Activated T-helper 2 cell treated with anti-CD3 and anti-CD28 coated beads, Interferon-gamma antibody, Interleukin-2, Interleukin-4, amounts not matched to agents 10 μg/mL and 5 μg/mL and 100 μg/mL, durations not matched to agents 14 hours and 24 hours and 36 hours (primary cell): Measurements from ENCODE around the gene CLN6. TPM values are rescaled to one million over a fixed set of nuclear protein-coding genes. Genes with fewer than 3 reads are reported as not detected.
"Not testable (repeated sequence)": the region's sequence is repeated elsewhere in the genome, so short reads cannot be mapped to it uniquely, and the experiment has no call there.

ENCODE experiments used
- DNase-seq: peaks from one replicate; pipeline ENCODE4 v3.0.0; 2021; ENCODE audit warnings: low spot score
- H3K27ac Mint-ChIP-seq: one replicate; pipeline ENCODE4 v1.8.0; 2021; ENCODE audit warnings: mixed read lengths
- H3K27me3 Mint-ChIP-seq: one replicate; pipeline ENCODE4 v1.8.0; 2021; ENCODE audit warnings: low read depth, mixed read lengths
- H3K36me3 Mint-ChIP-seq: one replicate; pipeline ENCODE4 v1.8.0; 2021; ENCODE audit warnings: low read depth, mixed read lengths
- H3K4me1 Mint-ChIP-seq: one replicate; pipeline ENCODE4 v1.8.0; 2021; ENCODE audit warnings: low read depth, mixed read lengths
- H3K4me3 Mint-ChIP-seq: one replicate; pipeline ENCODE4 v1.8.0; 2021; ENCODE audit warnings: low read depth, mild to moderate bottlenecking, moderate library complexity, mixed read lengths
- H3K9me3 Mint-ChIP-seq: one replicate; pipeline ENCODE4 v1.8.0; 2021; ENCODE audit warnings: mixed read lengths
- intact Hi-C: fragments of 100-400 bp; cut with micrococcal nuclease; formaldehyde crosslinking; loops from one replicate; pipeline ENCODE4 v1.15.1; 2023
- total RNA-seq: library from RNA; stranded (reverse); gene quantifications from 2 replicates; pipeline ENCODE4 v1.2.3, GENCODE V29; 2022

The CLN6 gene
- total RNA-seq, 1 donor from 2014 or later: 82.4 TPM

- intact Hi-C loops: no loop called here
- H3K4me3 Mint-ChIP-seq: no peak overlapping the region
These were observed 22.8 kb downstream of the CLN6 start for GRCh38 chr15:68206711-68207151.

GRCh38 chr15:68205954-68206539, 23.5 kb downstream of the CLN6 start:
- no peaks in the 10 kb centered on the region for H3K9me3 Mint-ChIP-seq
- no peaks in the 10 kb centered on the region for H3K27me3 Mint-ChIP-seq
- H3K4me3 Mint-ChIP-seq: peak overlapping the region; percentile 56
- peak overlapping the region; percentile 62 for H3K27ac Mint-ChIP-seq
- H3K36me3 Mint-ChIP-seq: peaks cover 18% of the 10 kb centered on the region
- DNase-seq: no peak
- intact Hi-C loops: no loop called here
- peaks cover 27% of the 10 kb centered on the region for H3K4me1 Mint-ChIP-seq

More at GRCh38 chr15:68206711-68207151, 22.8 kb downstream of the CLN6 start:
- Mint-ChIP-seq H3K4me1 (peaks cover 27% of the 10 kb centered on the region), H3K36me3 (peaks cover 16% of the 10 kb centered on the region), H3K27ac (peak overlapping the region; percentile 38), H3K9me3 (no peaks in the 10 kb centered on the region), H3K27me3 (no peaks in the 10 kb centered on the region)
- DNase-seq: no peak

- DNase-seq: no peak
- Mint-ChIP-seq H3K4me3 (peak overlapping the region; percentile 56), H3K27ac (peak overlapping the region; percentile 62), H3K9me3 (no peaks in the 10 kb centered on the region), H3K27me3 (no peaks in the 10 kb centered on the region), H3K4me1 (peaks cover 27% of the 10 kb centered on the region), H3K36me3 (peaks cover 18% of the 10 kb centered on the region)
- intact Hi-C loops: no loop called here
These were observed 24.0 kb downstream of the CLN6 start for GRCh38 chr15:68205558-68205944.

GRCh38 chr15:68204776-68205557, 24.6 kb downstream of the CLN6 start, which contains the start of gene CALML4:
Gene CALML4 (minus strand): TSS chr15:68205332. CDS start chr15:68205247, 85 bp downstream.
- Mint-ChIP-seq H3K36me3 (peaks cover 18% of the 10 kb centered on the region), H3K9me3 (no peaks in the 10 kb centered on the region), H3K4me3 (peak within 1 kb of the TSS; percentile 56), H3K27ac (peak within 1 kb of the TSS; percentile 62), H3K27me3 (no peaks in the 10 kb centered on the region), H3K4me1 (peaks cover 24% of the 10 kb centered on the region)
- intact Hi-C loops: no loop called here
- DNase-seq: no peak

GRCh38 chr15:68204361-68204760, 25.2 kb downstream of the CLN6 start:
- H3K36me3 Mint-ChIP-seq: peaks cover 18% of the 10 kb centered on the region
- H3K4me3 Mint-ChIP-seq: peak overlapping the region; percentile 42
- no peak for DNase-seq
- intact Hi-C loops: no loop called here
- peaks cover 18% of the 10 kb centered on the region for H3K4me1 Mint-ChIP-seq
- peak overlapping the region; percentile 49 for H3K27ac Mint-ChIP-seq
- H3K9me3 Mint-ChIP-seq: no peaks in the 10 kb centered on the region
- no peaks in the 10 kb centered on the region for H3K27me3 Mint-ChIP-seq

GRCh38 chr15:68203956-68204355, 25.6 kb downstream of the CLN6 start:
- Mint-ChIP-seq H3K4me1 (peaks cover 16% of the 10 kb centered on the region), H3K4me3 (no peak overlapping the region), H3K27ac (no peak overlapping the region), H3K9me3 (no peaks in the 10 kb centered on the region), H3K27me3 (no peaks in the 10 kb centered on the region), H3K36me3 (peaks cover 18% of the 10 kb centered on the region)
- DNase-seq: no peak
- intact Hi-C loops: no loop called here

GRCh38 chr15:68203486-68203885, 26.0 kb downstream of the CLN6 start:
- DNase-seq: no peak
- H3K27me3 Mint-ChIP-seq: no peaks in the 10 kb centered on the region
- peaks cover 16% of the 10 kb centered on the region for H3K36me3 Mint-ChIP-seq
- no peak overlapping the region for H3K4me3 Mint-ChIP-seq
- no peaks in the 10 kb centered on the region for H3K9me3 Mint-ChIP-seq
- no peak overlapping the region for H3K27ac Mint-ChIP-seq
- intact Hi-C loops: no loop called here
- H3K4me1 Mint-ChIP-seq: peaks cover 11% of the 10 kb centered on the region

- H3K27ac Mint-ChIP-seq, H3K4me1 Mint-ChIP-seq, H3K9me3 Mint-ChIP-seq, intact Hi-C loops, H3K27me3 Mint-ChIP-seq, H3K4me3 Mint-ChIP-seq, DNase-seq: not testable (repeated sequence)
- H3K36me3 Mint-ChIP-seq: peaks cover 15% of the 10 kb centered on the region
These were observed 26.5 kb downstream of the CLN6 start for GRCh38 chr15:68202994-68203393.

GRCh38 chr15:68201879-68202261, 27.7 kb downstream of the CLN6 start:
- Mint-ChIP-seq H3K4me1 (peaks cover 8% of the 10 kb centered on the region), H3K36me3 (peaks cover 12% of the 10 kb centered on the region), H3K27me3 (no peaks in the 10 kb centered on the region), H3K4me3 (no peak overlapping the region), H3K9me3 (no peaks in the 10 kb centered on the region), H3K27ac (peak overlapping the region; percentile 51)
- intact Hi-C loops: no loop called here
- no peak for DNase-seq

GRCh38 chr15:68201153-68201878, 28.2 kb downstream of the CLN6 start:
- intact Hi-C loops: no loop called here
- Mint-ChIP-seq H3K27me3 (no peaks in the 10 kb centered on the region), H3K4me1 (peaks cover 6% of the 10 kb centered on the region), H3K27ac (peak overlapping the region; percentile 51), H3K9me3 (no peaks in the 10 kb centered on the region), H3K4me3 (no peak overlapping the region), H3K36me3 (peaks cover 10% of the 10 kb centered on the region)
- DNase-seq: no peak

- Mint-ChIP-seq H3K27ac (no peak overlapping the region), H3K4me1 (peaks cover 2% of the 10 kb centered on the region), H3K9me3 (no peaks in the 10 kb centered on the region), H3K36me3 (peaks cover 11% of the 10 kb centered on the region), H3K4me3 (no peak overlapping the region), H3K27me3 (no peaks in the 10 kb centered on the region)
- DNase-seq: no peak
- intact Hi-C loops: no loop called here
These were observed 29.3 kb downstream of the CLN6 start for GRCh38 chr15:68200016-68200861.

GRCh38 chr15:68199340-68199739, 30.2 kb downstream of the CLN6 start:
- Mint-ChIP-seq H3K36me3 (peaks cover 18% of the 10 kb centered on the region), H3K4me1 (no peaks in the 10 kb centered on the region), H3K27me3 (no peaks in the 10 kb centered on the region), H3K4me3 (no peak overlapping the region), H3K9me3 (no peaks in the 10 kb centered on the region), H3K27ac (no peak overlapping the region)
- no peak for DNase-seq
- intact Hi-C loops: no loop called here
